GM19452 (cell line): Measurements from ENCODE around the gene CBX6.

Experiments
- ATAC-seq: cut with Tn5 transposase; IDR thresholded peaks from one replicate; pipeline ENCODE4 v1.9.1; 2021; ENCODE audit not compliant: unreplicated experiment

CBX6 gene

GRCh38 chr22:38841211-38841610 lies 30.8 kb downstream of the CBX6 start:
- no peak for ATAC-seq

- no peak for ATAC-seq
These were observed 31.9 kb downstream of the CBX6 start for GRCh38 chr22:38840129-38840528.

DNA sequence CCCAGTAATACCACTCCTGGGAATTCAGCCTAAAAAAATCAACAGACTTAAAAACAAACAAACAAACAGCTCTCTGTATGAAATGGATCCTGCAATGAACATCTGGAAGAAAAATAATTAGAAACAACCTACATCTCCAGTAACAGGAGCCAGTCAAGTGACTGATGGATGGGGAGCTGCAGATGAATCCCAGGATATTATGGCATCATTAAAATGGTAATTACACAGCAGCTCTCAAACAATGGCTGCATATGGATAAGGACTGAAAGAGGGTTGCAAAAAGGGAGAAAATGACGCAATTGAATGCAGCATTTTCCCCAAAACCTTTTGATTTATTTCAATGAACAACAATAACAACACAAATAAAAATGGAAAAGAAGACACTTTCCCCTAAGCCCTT lies 32.3 kb downstream of the CBX6 start:
- ATAC-seq: no peak

DNA sequence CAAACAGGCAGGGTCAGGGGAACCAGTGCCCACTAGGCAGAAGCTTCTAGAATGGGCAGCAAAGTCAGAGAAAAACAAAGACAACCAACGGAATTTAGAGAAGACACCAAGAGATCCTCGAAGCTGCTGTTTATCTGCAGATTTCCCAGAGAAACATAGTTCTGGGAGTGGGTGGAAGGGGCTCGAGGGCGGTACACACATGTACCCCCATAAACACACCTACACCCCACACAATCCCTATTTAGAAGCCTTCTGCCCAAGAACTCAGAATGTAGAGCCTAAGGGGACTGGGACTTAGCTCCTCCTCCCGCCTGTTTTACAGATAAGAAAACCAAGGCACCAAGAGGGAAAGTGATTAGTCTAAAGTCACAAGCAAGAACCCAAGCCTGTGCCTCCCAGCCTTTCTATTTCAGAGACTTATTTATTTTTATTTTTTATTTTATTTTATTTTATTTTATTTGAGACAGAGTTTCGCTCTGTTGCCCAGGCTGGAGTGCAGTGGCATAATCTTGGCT lies 34.5 kb downstream of the CBX6 start:
- no peak for ATAC-seq

- ATAC-seq: no peak
These were observed 36.1 kb downstream of the CBX6 start for GRCh38 chr22:38835888-38836301.

DNA sequence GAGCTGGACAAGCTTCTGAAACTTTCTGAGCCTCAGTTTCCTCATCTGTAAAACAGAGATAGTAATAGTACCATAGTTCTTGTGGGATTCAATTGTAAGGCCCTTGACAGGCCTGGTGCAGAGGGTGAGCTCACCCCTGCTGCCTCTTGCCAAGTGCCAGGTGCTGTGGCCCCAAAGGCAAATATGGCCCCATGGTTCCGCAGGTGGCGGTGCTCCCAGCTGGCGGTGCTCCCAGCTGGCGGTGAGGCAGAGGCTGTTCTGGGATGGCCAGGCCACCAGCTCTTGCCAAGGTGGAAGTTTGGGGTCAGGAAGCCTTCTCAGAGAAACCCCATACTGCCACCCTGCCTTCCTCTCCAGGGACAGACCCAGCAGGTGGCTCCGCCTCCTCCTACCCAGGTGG lies 37.0 kb downstream of the CBX6 start:
- no peak for ATAC-seq

- no peak for ATAC-seq
These were observed 37.6 kb downstream of the CBX6 start for GRCh38 chr22:38834215-38834953.

DNA sequence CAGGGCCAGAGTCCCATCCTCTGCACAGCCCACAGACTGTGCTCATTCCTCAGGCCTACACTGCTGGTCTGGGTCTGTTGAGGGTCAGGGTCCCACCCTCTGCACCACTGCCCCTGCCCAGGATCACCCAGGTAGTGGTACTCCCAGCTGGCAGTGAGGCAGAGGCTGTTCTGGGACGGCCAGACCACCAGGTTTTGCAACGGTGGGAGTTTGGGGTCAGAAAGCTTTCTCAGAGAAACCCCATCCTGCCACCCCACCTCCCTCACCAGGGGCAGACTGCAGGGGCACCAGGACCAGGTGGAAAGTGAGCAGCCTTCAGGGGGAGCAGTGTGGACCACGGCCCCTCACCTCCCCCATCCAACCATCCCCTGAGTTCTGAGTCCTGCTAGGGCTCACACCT lies 39.0 kb downstream of the CBX6 start:
- ATAC-seq: no peak

- no peak for ATAC-seq
These were observed 39.7 kb downstream of the CBX6 start for GRCh38 chr22:38832005-38832978.

DNA sequence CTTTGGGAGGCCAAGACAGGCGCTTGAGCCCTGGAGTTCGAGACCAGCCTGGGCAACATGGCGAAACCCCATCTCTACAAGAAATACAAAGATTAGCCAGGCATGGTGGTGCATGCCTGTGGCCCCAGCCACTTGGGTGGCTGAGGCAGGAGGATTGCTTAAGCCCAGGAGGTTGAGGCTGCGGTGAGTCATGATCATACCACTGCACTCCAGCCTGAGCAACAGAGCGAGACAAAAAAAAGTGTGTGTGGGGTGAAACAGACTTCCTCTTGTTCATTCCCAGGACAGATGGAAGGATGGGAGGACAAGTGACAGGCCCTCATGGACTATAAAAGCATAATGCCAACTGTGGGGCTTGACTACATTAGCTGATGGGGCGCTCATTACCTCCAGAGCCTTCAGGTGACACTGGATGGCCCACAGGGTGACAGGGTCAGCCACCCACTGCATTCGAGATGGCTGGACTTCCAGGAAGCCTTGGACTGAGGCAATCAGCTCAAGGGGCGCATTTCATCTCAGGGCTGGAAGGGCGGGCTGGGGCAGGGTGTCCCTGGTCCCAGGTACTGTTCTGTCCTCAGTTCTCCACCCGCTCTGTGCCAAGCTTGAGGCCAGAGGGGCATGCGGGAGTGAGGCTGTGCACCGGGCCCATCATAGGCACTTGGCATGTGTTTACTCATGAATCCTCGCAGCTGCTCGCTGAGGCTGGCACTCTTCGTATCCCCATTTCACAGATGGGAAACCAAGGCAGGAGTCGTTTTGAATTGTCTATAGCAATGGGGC lies 40.7 kb downstream of the CBX6 start:
- ATAC-seq: no peak

- ATAC-seq: no peak
These were observed 41.2 kb downstream of the CBX6 start for GRCh38 chr22:38830845-38831108.

- no peak for ATAC-seq
These were observed 41.8 kb downstream of the CBX6 start for GRCh38 chr22:38830026-38830844.

DNA sequence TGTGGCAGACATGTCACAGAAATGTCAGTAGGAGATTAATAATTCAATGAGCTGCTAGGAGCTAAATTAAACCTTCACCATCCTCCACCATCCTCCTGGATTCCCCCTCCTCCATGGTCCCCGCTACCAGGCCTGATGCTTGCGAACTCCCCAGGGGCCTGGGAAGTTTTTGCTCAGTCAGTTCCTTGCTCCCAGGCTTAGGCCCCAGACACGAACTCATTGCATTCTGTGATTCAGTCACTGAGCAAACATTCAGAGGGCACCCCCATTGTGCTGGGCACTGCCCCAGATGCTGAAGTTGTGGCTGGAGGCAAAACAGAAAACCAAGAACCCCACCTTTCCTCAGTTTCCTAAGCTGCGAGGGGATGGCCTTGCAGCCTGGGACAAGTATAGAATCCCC lies 42.5 kb downstream of the CBX6 start:
- no peak for ATAC-seq

DNA sequence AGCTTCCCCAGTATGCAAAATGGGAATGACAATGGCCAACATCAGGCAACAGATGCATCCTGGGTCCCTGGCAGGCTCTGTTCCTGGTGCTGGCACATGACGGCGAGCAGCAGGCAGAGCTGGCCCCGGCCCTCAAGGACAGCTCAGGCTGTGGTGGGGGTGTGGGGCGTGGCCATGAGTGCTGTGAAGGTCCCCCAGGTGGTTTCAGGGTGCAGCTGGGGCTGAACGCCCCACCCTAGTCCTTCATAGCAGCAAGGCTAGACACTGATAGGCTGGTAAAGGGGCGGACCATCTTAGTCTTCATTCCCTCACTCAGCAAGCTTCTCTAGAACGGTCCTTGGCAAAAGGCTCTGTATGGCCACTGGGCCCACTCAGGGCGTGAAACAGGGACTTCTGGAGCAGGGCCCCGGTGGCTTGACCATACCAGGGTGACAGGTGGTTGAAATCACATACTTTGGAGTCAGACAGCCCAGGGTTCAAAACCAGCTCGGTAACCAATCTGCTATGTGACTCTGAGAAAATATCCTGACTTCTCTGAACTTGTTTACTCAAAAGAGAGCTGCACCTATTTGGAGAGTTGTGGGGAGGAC lies 43.3 kb downstream of the CBX6 start:
- ATAC-seq: no peak

- ATAC-seq: no peak
These were observed 43.8 kb downstream of the CBX6 start for GRCh38 chr22:38828191-38828590.

DNA sequence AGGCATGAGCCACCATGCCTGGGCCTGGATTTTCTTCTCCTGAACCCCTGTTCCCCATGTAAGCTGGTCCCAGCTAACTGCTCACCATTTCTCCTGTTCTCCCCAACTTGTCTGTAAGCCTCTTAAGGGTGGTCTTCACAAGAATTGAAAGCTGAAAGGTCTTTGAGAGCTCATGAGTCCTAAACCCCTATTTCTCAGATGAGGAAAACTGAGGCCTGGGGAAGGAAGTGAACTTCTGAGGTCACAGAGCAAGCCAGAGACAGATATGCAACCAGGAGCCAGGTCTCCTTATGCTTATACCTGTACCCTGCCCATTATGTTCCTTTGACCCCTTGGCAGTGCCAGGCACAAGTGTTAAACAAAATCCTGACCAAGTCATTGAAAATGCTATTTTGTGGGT lies 44.5 kb downstream of the CBX6 start:
- no peak for ATAC-seq

DNA sequence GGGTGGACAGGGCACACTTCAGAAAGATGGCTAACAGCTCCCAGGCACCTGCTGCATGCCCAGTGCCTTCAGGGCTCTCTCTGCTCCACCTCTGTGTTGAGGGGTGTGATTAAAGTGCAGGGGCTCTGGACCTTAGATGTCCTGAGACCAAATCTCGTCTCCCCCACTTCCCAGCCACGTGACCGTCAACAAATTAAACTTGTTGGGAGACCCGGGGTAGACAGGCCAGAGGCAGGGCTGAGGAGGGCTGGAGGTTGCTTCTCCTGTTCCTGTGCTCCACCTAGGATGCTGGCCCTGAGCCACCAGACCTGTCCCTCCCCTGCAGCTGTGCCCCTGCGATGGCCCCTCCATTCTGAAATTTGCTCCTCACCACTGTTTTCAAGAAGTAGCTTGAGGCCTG lies 45.2 kb downstream of the CBX6 start:
- ATAC-seq: no peak

DNA sequence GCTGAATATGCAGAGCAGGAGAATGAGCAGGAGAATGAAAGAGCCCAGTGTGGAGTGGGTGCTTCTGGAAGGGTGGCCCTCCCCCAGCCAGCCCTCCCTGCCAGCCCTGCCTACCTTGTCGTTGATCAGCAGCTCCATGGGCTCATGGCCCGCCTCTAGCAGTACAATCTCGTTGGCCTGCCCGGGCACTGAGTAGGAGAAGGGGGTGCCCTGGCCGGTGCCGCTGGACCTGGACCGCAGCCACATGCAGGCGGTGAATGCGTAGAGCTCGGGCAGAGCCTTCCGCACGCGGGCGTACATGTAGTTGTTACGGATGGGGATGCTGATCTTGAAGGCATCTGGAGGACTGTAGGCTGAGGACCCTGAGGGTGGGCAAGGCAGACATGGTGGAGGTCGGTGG lies 45.6 kb downstream of the CBX6 start:
- ATAC-seq: no peak

GRCh38 chr22:38824585-38824984 lies 47.4 kb downstream of the CBX6 start:
- ATAC-seq: no peak

GRCh38 chr22:38823637-38824036 lies 48.4 kb downstream of the CBX6 start:
- no peak for ATAC-seq
